Measurements from ENCODE around the gene GIMAP1. TPM values are rescaled to one million over a fixed set of nuclear protein-coding genes. Genes with fewer than 3 reads are reported as not detected.

Gene GIMAP1
- total RNA-seq, 1 donor from 2014 or later: not detected

GRCh38 chr7:150745086-150745485 is 28.7 kb downstream of the GIMAP1 start:
- no peaks in the 10 kb centered on the region for H3K36me3 ChIP-seq (ENCODE audit: control insufficient read depth, insufficient read depth, low read length)
- H3K27me3 ChIP-seq (ENCODE audit: control insufficient read depth, insufficient read depth, low read length): no peaks in the 10 kb centered on the region
- FAIRE-seq: no peak

GRCh38 chr7:150745876-150746275 is 29.5 kb downstream of the GIMAP1 start:
- no peak for DNase-seq (ENCODE audit: low read depth)
- no peaks in the 10 kb centered on the region for H3K36me3 ChIP-seq (ENCODE audit: control insufficient read depth, insufficient read depth, low read length)
- H3K27me3 ChIP-seq (ENCODE audit: control insufficient read depth, insufficient read depth, low read length): no peaks in the 10 kb centered on the region
- no peak for TF ChIP-seq CTCF (IDR thresholded peaks at IDR 0.05; ENCODE audit: insufficient read depth, low read length, severe bottlenecking)
- no peak overlapping the region for H3K4me3 ChIP-seq (ENCODE audit: low read depth, low read length)
- FAIRE-seq: no peak

More at GRCh38 chr7:150745086-150745485, 28.7 kb downstream of the GIMAP1 start:
- TF ChIP-seq CTCF (IDR thresholded peaks at IDR 0.05; ENCODE audit: insufficient read depth, low read length, severe bottlenecking): no peak
- H3K4me3 ChIP-seq (ENCODE audit: low read depth, low read length): no peak overlapping the region
- DNase-seq (ENCODE audit: low read depth): no peak

- H3K27me3 ChIP-seq (ENCODE audit: control insufficient read depth, insufficient read depth, low read length): no peaks in the 10 kb centered on the region
- no peak for DNase-seq (ENCODE audit: low read depth)
- H3K4me3 ChIP-seq (ENCODE audit: low read depth, low read length): no peak overlapping the region
- no peak for FAIRE-seq
- no peaks in the 10 kb centered on the region for H3K36me3 ChIP-seq (ENCODE audit: control insufficient read depth, insufficient read depth, low read length)
- no peak for TF ChIP-seq CTCF (IDR thresholded peaks at IDR 0.05; ENCODE audit: insufficient read depth, low read length, severe bottlenecking)
Observed at GRCh38 chr7:150746921-150747320, 30.5 kb downstream of the GIMAP1 start.

DNA sequence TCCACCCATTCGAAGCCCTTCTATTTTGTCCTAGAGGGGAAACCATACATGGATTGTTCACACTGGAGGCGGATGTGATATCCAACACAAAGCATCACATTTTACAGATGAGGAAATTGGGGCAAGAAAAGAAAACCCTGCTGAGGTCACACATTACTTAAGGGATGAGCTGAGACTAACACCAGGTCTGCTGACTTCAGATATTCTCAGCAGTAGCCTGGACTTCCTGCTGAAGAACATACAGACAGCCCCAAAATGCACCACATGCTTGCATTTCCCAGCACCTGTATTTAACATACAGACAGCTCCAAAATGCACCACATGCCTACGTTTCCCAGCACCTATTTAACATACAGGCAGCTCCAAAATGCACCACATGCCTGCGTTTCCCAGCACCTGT is 32.0 kb downstream of the GIMAP1 start:
- FAIRE-seq: no peak
- no peak for TF ChIP-seq CTCF (IDR thresholded peaks at IDR 0.05; ENCODE audit: insufficient read depth, low read length, severe bottlenecking)

GRCh38 chr7:150751702-150752101 is 35.3 kb downstream of the GIMAP1 start:
- no peak for FAIRE-seq
- H3K4me3 ChIP-seq (ENCODE audit: low read depth, low read length): no peak overlapping the region
- no peak for TF ChIP-seq CTCF (IDR thresholded peaks at IDR 0.05; ENCODE audit: insufficient read depth, low read length, severe bottlenecking)

More for the DNA sequence above, 32.0 kb downstream of the GIMAP1 start:
- Histone ChIP-seq H3K36me3 (ENCODE audit: control insufficient read depth, insufficient read depth, low read length) (no peaks in the 10 kb centered on the region), H3K27me3 (ENCODE audit: control insufficient read depth, insufficient read depth, low read length) (no peaks in the 10 kb centered on the region), H3K4me3 (ENCODE audit: low read depth, low read length) (no peak overlapping the region)
- no peak for DNase-seq (ENCODE audit: low read depth)

DNA sequence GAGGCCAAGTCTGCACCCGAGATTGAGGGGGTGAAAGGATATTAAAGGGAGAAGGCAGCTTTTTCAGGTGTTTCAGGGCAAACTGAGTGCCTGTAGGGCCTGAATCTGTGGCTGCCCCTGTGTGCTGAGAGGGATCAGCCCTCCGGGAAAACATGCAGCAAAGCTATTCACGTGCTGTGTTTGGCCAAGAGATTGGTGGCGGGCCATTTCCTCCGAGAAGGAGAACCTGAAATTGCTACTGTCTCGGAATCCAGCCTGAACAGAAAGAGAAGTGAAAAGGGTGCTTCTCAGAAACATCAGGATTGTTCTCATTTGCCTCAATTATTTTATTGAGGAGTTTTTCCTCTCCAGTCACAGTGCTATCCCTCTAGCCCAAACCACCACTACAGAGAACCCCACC is 36.8 kb downstream of the GIMAP1 start:
- H3K27me3 ChIP-seq (ENCODE audit: control insufficient read depth, insufficient read depth, low read length): no peaks in the 10 kb centered on the region
- H3K36me3 ChIP-seq (ENCODE audit: control insufficient read depth, insufficient read depth, low read length): no peaks in the 10 kb centered on the region
- H3K4me3 ChIP-seq (ENCODE audit: low read depth, low read length): no peak overlapping the region
- no peak for TF ChIP-seq CTCF (IDR thresholded peaks at IDR 0.05; ENCODE audit: insufficient read depth, low read length, severe bottlenecking)
- no peak for DNase-seq (ENCODE audit: low read depth)
- FAIRE-seq: no peak

More at GRCh38 chr7:150751702-150752101, 35.3 kb downstream of the GIMAP1 start:
- Histone ChIP-seq H3K36me3 (ENCODE audit: control insufficient read depth, insufficient read depth, low read length) (no peaks in the 10 kb centered on the region), H3K27me3 (ENCODE audit: control insufficient read depth, insufficient read depth, low read length) (no peaks in the 10 kb centered on the region)
- no peak for DNase-seq (ENCODE audit: low read depth)
